Cardiac muscle cell (in vitro differentiated cells and primary cell): ENCODE results near the gene ROBO2. TPM values are rescaled to one million over a fixed set of nuclear protein-coding genes. Genes with fewer than 3 reads are reported as not detected.
A peak's percentile ranks its signal among the peaks of the same experiment; 100 is the strongest.

Source experiments
- DNase-seq, 2 donors: peaks; one replicate each; pipeline versions ENCODE4 v3.0.0 to v3.0.0-alpha.2; 2010 to 2017; ENCODE audit warnings: low read depth in 1 of 2, low spot score in 1 of 2
- H3K27ac ChIP-seq: fragments of 200-600 bp; sonication (generic); 2 replicates; pipeline ENCODE4 v1.5.1; 2016
- H3K27me3 ChIP-seq: fragments of 200-600 bp; sonication (generic); 2 replicates; pipeline ENCODE4 v1.6.0; 2016; ENCODE audit warnings: control low read depth
- H3K36me3 ChIP-seq: fragments of 200-600 bp; sonication (generic); 2 replicates; pipeline ENCODE4 v1.5.1; 2016; ENCODE audit warnings: control low read depth
- H3K4me1 ChIP-seq: fragments of 200-600 bp; sonication (generic); 2 replicates; pipeline ENCODE4 v1.8.1; 2017; ENCODE audit warnings: low read depth, mild to moderate bottlenecking, mixed run types
- H3K4me3 ChIP-seq: fragments of 200-600 bp; sonication (generic); 2 replicates; pipeline ENCODE4 v1.5.1; 2016; ENCODE audit warnings: mild to moderate bottlenecking
- H3K9me3 ChIP-seq: fragments of 200-600 bp; sonication (generic); 2 replicates; pipeline ENCODE4 v1.5.1; 2017; ENCODE audit warnings: low read depth, mild to moderate bottlenecking, control low read depth
- CTCF ChIP-seq: IDR thresholded peaks from 2 replicates; pipeline ENCODE4 v1.5.1; 2012; ENCODE audit warnings: low read depth, mild to moderate bottlenecking, low read length
- polyA plus RNA-seq: library from polyadenylated mRNA; unstranded; fragments of >200 nt; fragmentation: Nextera tagmentation; extraction: Ambion mirVana; gene quantifications from 2 replicates; pipeline ENCODE4 v1.2.1, GENCODE V29; 2016
- total RNA-seq: library from RNA; depleted of rRNA; stranded (reverse); fragments of >200 nt; gene quantifications from 2 replicates; pipeline ENCODE4 v1.2.3, GENCODE V29; 2016

The ROBO2 gene
- total and polyA plus RNA-seq, 2 experiments from 2014 or later: 13.5 to 39.4 TPM

GRCh38 chr3:77122652-77123051 lies 82.8 kb downstream of the ROBO2 start:
- no peaks in the 10 kb centered on the region for H3K36me3 ChIP-seq
- no peak overlapping the region for H3K27ac ChIP-seq
- no peak overlapping the region for H3K4me3 ChIP-seq
- TF ChIP-seq CTCF: no peak
- no peaks in the 10 kb centered on the region for H3K9me3 ChIP-seq
- no peak for DNase-seq
- no peaks in the 10 kb centered on the region for H3K27me3 ChIP-seq
- no peaks in the 10 kb centered on the region for H3K4me1 ChIP-seq

GRCh38 chr3:77125966-77126365 lies 86.1 kb downstream of the ROBO2 start:
- no peak for DNase-seq
- no peak for TF ChIP-seq CTCF

GRCh38 chr3:77134769-77135168 lies 94.9 kb downstream of the ROBO2 start:
- Histone ChIP-seq H3K9me3 (no peaks in the 10 kb centered on the region), H3K27me3 (no peaks in the 10 kb centered on the region), H3K27ac (no peak overlapping the region), H3K4me3 (no peak overlapping the region), H3K36me3 (no peaks in the 10 kb centered on the region), H3K4me1 (peaks cover 13% of the 10 kb centered on the region)
- no peak for TF ChIP-seq CTCF
- DNase-seq: no peak

More at GRCh38 chr3:77125966-77126365, 86.1 kb downstream of the ROBO2 start:
- H3K4me3 ChIP-seq: no peak overlapping the region
- H3K27ac ChIP-seq: no peak overlapping the region
- H3K36me3 ChIP-seq: no peaks in the 10 kb centered on the region
- no peaks in the 10 kb centered on the region for H3K9me3 ChIP-seq
- H3K4me1 ChIP-seq: no peaks in the 10 kb centered on the region
- no peaks in the 10 kb centered on the region for H3K27me3 ChIP-seq

- H3K27ac ChIP-seq: no peak overlapping the region
- no peak for TF ChIP-seq CTCF
- DNase-seq: no peak
- H3K4me3 ChIP-seq: no peak overlapping the region
- no peaks in the 10 kb centered on the region for H3K36me3 ChIP-seq
- H3K4me1 ChIP-seq: peaks cover 20% of the 10 kb centered on the region
- H3K27me3 ChIP-seq: no peaks in the 10 kb centered on the region
- H3K9me3 ChIP-seq: no peaks in the 10 kb centered on the region
These were observed 97.7 kb downstream of the ROBO2 start for GRCh38 chr3:77137559-77137958.

- Histone ChIP-seq H3K4me3 (no peak overlapping the region), H3K27ac (peak overlapping the region; percentile 15), H3K9me3 (no peaks in the 10 kb centered on the region), H3K27me3 (no peaks in the 10 kb centered on the region), H3K36me3 (no peaks in the 10 kb centered on the region), H3K4me1 (peaks cover 13% of the 10 kb centered on the region)
- TF ChIP-seq CTCF: no peak
- peak in 1 of 2 donors; percentile 38 for DNase-seq
These were observed 99.7 kb downstream of the ROBO2 start for GRCh38 chr3:77139624-77140023.

- Histone ChIP-seq H3K9me3 (no peaks in the 10 kb centered on the region), H3K4me1 (peaks cover 15% of the 10 kb centered on the region), H3K36me3 (no peaks in the 10 kb centered on the region), H3K4me3 (no peak overlapping the region), H3K27me3 (no peaks in the 10 kb centered on the region), H3K27ac (no peak overlapping the region)
- DNase-seq: no peak
- TF ChIP-seq CTCF: no peak
These were observed 101.5 kb downstream of the ROBO2 start for GRCh38 chr3:77141423-77141822.
